Inflammatory macrophage treated with lipopolysaccharide for 1 hour (primary cell): ENCODE measurements around the gene PC.
"Not testable (repeated sequence)": the region's sequence is repeated elsewhere in the genome, so short reads cannot be mapped to it uniquely, and the experiment has no call there.

Experiments used
- DNase-seq, 2 donors: peaks; one replicate each; pipeline ENCODE4 v3.0.0-alpha.2; 2020 to 2022

Gene PC

DNA sequence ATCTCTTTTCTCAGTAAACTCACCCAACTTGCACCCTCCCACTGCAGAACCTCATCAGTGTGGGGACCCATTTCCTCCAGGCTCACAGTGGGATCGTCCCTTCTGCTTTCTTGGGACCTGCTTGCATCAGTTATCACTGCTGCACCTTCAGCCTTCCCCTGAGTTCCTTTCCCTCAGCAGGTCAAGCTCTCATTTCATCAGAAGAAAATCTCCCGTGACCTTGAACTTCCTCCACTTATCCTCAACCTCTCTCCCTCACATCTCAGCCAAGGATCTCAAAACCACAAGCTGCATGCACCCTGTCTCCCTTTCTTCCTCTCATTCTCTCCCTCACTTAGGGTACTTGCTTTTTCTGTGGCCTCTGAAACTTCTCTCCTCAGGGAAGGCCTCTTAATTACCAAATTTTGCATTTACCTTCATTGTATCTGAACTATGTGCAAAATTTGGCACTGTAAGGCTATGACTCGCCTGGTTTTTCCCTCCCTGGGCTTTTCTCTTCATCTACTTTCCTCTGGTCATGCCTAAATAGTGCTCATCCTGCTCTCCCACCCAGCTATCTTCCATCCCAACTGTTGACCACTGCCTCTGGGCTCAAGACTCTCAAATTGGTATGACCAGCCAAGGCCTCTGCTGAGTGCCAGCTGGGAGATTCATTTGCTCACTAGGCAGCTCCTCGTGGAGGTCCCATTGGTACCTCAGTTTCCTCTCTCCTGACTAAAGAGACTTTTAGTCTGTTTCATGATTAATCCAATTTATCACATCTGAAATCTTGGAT, 117.7 kb downstream of the PC start:
- DNase-seq: no peak

- no peak for DNase-seq
Observed at GRCh38 chr11:66835768-66836405, 122.3 kb downstream of the PC start.

- no peak for DNase-seq
Observed at GRCh38 chr11:66834943-66835342, 123.2 kb downstream of the PC start.

DNA sequence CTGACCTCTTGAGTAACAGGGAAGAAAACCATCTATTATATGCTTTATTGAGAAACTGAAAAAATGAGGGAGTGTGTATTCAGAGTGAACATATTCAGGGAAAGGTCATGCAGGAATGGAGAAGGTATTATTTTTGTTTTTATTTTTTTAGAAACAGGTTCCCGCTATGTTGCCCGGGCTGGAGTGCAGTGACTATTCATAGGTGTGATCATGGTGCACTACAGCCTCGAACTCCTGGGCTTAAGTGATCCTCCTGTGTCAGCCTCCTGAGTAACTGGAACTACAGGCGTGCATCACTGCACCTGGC, 123.7 kb downstream of the PC start:
- DNase-seq: no peak

DNA sequence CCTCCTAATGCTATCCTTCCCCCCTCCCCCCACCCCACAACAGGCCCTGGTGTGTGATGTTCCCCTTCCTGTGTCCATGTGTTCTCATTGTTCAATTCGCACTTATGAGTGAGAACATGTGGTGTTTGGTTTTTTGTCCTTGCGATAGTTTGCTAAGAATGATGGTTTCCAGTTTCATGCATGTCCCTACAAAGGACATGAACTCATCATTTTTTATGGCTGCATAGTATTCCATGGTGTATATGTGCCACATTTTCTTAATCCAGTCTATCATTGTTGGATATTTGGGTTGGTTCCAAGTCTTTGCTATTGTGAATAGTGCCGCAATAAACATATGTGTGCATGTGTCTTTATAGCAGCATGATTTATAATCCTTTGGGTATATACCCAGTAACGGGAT, 133.6 kb downstream of the PC start:
- DNase-seq: not testable (repeated sequence)

DNA sequence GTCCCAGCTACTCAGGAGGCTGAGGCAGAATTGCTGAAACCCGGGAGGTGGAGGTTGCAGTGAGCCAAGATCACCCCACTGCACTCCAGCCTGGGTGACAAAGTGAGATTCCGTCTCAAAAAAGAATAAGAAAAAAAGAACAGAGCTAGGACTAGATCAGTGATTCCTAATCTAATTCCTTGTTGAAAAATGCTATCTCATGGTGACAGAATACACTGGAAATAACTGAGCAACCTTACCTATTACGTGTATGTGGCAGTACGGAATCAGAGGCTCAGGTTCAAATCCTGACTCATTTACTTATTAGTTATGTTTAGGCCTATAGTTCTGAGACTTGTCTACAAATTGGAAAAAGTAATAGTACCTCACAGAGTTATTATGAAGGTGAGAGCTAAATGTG, 134.5 kb downstream of the PC start:
- no peak for DNase-seq

DNA sequence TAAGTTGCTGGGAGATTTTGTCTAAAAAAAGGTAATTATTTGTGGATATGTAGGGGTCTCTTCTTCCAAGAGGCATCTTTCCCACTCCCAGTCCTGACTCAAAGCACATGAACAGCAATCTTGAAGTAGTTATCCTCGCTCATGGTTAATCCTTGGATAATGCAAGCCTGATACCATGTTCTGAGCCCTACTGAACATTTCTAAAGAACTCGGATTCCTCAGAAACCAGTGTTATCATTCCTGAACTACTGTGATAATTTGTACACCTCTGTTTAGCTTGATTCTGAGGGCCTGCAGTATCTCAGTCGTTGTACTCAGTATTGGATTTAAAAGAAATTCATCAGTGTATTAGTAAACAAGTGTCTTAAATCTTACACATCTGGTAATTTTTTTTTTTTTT, 137.3 kb downstream of the PC start:
- DNase-seq: no peak

DNA sequence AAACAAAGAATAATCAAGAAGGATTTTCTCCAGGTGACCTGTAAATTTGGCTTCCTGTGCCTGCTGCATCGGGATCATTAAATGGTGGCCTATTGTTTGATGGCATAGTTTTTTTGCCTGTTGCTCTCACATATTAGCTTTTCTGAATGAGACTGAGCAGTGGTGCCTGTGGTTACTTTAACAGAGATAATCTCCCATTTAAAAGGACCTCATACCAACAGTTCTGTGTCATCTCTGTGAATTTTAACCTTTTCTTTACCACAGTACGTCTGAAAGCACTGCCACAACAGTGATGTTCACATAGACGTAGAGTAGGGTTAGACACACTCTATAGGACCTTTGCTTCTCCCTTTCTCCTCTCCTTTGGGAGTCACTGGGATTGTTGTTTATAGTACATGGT, 137.8 kb downstream of the PC start:
- no peak for DNase-seq

- no peak for DNase-seq
Observed at GRCh38 chr11:66818231-66818955, 139.8 kb downstream of the PC start.

DNA sequence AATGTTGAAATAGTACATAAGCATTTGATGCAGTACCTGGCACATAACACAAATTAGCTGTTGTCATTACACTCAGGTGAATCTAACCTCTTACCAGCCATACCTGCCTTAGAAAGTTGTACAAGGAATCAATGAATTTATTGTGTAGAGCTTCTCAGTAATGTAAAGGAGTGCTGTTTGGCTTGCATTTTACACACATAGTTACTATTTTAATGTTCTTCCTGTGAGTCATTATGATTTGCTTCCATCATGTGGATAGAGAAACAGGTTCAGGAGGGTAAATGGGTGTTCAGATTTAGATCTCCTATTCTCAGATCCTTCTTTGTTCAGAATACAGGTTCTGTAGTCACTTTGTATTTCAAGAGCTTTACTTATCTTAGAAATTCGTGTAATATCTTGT, 142.5 kb downstream of the PC start:
- no peak for DNase-seq

GRCh38 chr11:66814678-66815077, 143.5 kb downstream of the PC start:
- no peak for DNase-seq

GRCh38 chr11:66810576-66811185, 147.5 kb downstream of the PC start:
- DNase-seq: no peak

DNA sequence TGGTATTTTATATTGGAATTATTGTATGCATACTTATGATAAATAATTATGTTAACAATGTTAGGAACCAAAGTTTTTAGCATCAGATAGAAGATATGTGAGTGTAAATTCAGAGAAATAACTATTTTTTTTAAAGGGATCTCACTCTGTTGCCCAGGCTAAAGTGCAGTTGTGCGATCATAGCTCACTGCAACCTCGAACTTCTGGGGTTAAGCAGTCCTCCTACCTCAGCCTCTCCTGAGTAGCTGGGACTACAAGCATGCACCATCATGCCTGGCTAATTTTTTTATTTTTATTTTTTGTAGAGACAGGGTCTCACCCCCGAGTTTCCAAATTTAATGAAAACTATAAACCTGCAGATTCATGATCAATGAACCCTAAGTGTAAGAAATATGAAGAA, 148.6 kb downstream of the PC start:
- no peak for DNase-seq

DNA sequence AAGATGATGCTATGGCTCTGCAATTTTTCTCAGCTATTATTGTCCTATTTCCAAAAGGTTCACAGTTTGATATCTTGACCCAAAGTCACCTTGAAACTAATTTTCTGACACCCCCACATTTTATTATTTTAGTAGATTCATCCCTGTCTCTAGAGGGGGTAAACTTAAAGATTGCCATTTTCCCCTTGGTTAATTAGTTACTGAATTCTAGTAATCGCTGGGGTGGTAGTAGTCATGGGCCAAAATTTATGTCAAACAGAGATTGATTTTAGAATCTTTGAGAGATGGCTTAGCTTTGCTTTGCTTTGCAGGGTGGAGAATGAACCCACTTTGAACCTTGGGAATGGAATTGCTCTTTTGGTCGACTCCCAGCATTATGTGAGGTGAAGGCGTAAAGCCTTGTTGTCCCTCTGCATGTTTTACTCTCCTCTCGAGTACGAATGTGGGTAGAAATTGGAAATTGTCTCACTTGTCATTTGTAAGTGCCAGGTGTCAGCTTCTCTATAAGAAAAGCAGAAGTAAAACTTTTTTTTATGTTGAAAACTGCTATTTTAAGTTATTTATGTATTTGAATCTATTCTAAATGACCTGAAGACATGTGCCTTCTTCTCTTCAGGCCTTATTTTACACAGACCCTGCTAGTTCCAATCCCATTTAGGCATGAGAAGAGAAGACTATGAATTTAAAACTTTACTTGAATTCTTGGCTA, 157.3 kb downstream of the PC start:
- DNase-seq: no peak

- not testable (repeated sequence) for DNase-seq
Observed at GRCh38 chr11:66799815-66800214, 158.4 kb downstream of the PC start.
